Fibroblast of lung (primary cell): ENCODE results near the gene DNAH17. TPM values are rescaled to one million over a fixed set of nuclear protein-coding genes. Genes with fewer than 3 reads are reported as not detected.

Source experiments
- DNase-seq, 2 donors: peaks; one replicate each; pipeline versions ENCODE4 v3.0.0 to v3.0.0-alpha.2; 2010; ENCODE audit warnings: low read depth in 2 of 2
- H2AFZ ChIP-seq: 2 replicates; pipeline ENCODE4 v1.5.1; 2012; ENCODE audit warnings: low read length, control low read depth, inconsistent platforms
- H3K27ac ChIP-seq: 2 replicates; pipeline ENCODE4 v1.5.1; 2011; ENCODE audit warnings: low read length, control low read depth; ENCODE audit not compliant: insufficient read depth
- H3K27me3 ChIP-seq: 2 replicates; pipeline ENCODE4 v1.5.1; 2011; ENCODE audit warnings: mild to moderate bottlenecking, low read length; ENCODE audit not compliant: control insufficient read depth, insufficient read depth
- H3K36me3 ChIP-seq: 2 replicates; pipeline ENCODE4 v1.5.1; 2011; ENCODE audit warnings: low read length; ENCODE audit not compliant: control insufficient read depth, insufficient read depth
- H3K4me1 ChIP-seq: 2 replicates; pipeline ENCODE4 v1.5.1; 2011; ENCODE audit warnings: low read length; ENCODE audit not compliant: control insufficient read depth, insufficient read depth; ENCODE audit errors: extremely low read depth
- H3K4me2 ChIP-seq: 2 replicates; pipeline ENCODE4 v1.5.1; 2011; ENCODE audit warnings: low read length, control low read depth; ENCODE audit not compliant: insufficient read depth; ENCODE audit errors: extremely low read depth
- H3K4me3 ChIP-seq, 4 experiments: fragments of 200-600 bp in 1 of 4; sonication (generic) in 1 of 4; replicated peaks in 1 of 4; 2 replicates each; pipeline ENCODE4 v1.5.1; 2011 to 2016; ENCODE audit warnings: low read length in 4 of 4, low read depth in 3 of 4, mild to moderate bottlenecking in 3 of 4, control low read depth in 2 of 4, inconsistent platforms in 1 of 4, mixed read lengths in 1 of 4; ENCODE audit not compliant: insufficient read depth in 1 of 4; ENCODE audit errors: control extremely low read depth in 1 of 4
- H3K79me2 ChIP-seq: 2 replicates; pipeline ENCODE4 v1.5.1; 2012; ENCODE audit warnings: mild to moderate bottlenecking, low read length, inconsistent platforms; ENCODE audit not compliant: control insufficient read depth, insufficient read depth
- H3K9ac ChIP-seq: 2 replicates; pipeline ENCODE4 v1.5.1; 2011; ENCODE audit warnings: mild to moderate bottlenecking, low read length, control low read depth; ENCODE audit not compliant: insufficient read depth
- H3K9me3 ChIP-seq: 2 replicates; pipeline ENCODE4 v1.5.1; 2012; ENCODE audit warnings: low read depth, low read length; ENCODE audit not compliant: control insufficient read depth, insufficient read depth
- H4K20me1 ChIP-seq: 2 replicates; pipeline ENCODE4 v1.5.1; 2011; ENCODE audit warnings: low read length; ENCODE audit not compliant: control insufficient read depth, insufficient read depth; ENCODE audit errors: extremely low read depth
- CTCF ChIP-seq, 2 donors: IDR thresholded peaks in 1 of 2; conservative IDR thresholded peaks in 1 of 2; 1 replicate in 1 of 2; 2 replicates in 1 of 2; pipeline ENCODE4 v1.5.1; 2011 to 2012; ENCODE audit warnings: low read length in 2 of 2, control low read depth in 1 of 2, inconsistent platforms in 1 of 2, low read depth in 1 of 2, mild to moderate bottlenecking in 1 of 2
- EZH2 ChIP-seq: IDR thresholded peaks from 2 replicates; pipeline ENCODE4 v1.5.1; 2012; ENCODE audit warnings: low read length, control low read depth, mild to moderate bottlenecking; ENCODE audit errors: missing control alignments
- polyA plus RNA-seq, 2 donors: library from polyadenylated mRNA; depleted of rRNA in 1 of 2; stranded (reverse) in 1 of 2; unstranded in 1 of 2; fragments of >200 nt; gene quantifications; 2 replicates each; pipeline ENCODE4 v1.2.1, GENCODE V29; 2011 to 2012; ENCODE audit warnings: missing spikeins in 1 of 2
- total RNA-seq: library from RNA; depleted of rRNA; stranded (reverse); fragments of >200 nt; gene quantifications from 2 replicates; pipeline ENCODE4 v1.2.1, GENCODE V29; 2014

Gene DNAH17
- total and polyA plus RNA-seq, 2 donors (not counting 1 experiment from before 2014, with no cell fraction given), result not detected

- no peaks in the 10 kb centered on the region for H3K9me3 ChIP-seq
- H3K4me2 ChIP-seq, result no peak overlapping the region
- no peak for DNase-seq
- H4K20me1 ChIP-seq, result no peaks in the 10 kb centered on the region
- no peak overlapping the region for H3K27ac ChIP-seq
- no peak overlapping the region for H3K9ac ChIP-seq
- no peaks in the 10 kb centered on the region for H3K36me3 ChIP-seq
- no peak overlapping the region for H3K4me3 ChIP-seq
- no peak overlapping the region for H2AFZ ChIP-seq
- TF ChIP-seq CTCF (conservative IDR thresholded peaks at IDR 0.05 in 1 of 2, IDR thresholded peaks at IDR 0.05 in 1 of 2; ENCODE audit: low read depth in 1 of 2, low read length in 2 of 2) (no peak), EZH2 (no peak)
- peaks cover 12% of the 10 kb centered on the region for H3K27me3 ChIP-seq
- no peaks in the 10 kb centered on the region for H3K4me1 ChIP-seq
- no peaks in the 10 kb centered on the region for H3K79me2 ChIP-seq
Measured at GRCh38 chr17:78479369-78479768, 97.8 kb downstream of the DNAH17 start.

GRCh38 chr17:78478757-78479297 is 98.4 kb downstream of the DNAH17 start:
- no peak for DNase-seq
- no peak for TF ChIP-seq EZH2
- no peak for TF ChIP-seq CTCF (conservative IDR thresholded peaks at IDR 0.05 in 1 of 2, IDR thresholded peaks at IDR 0.05 in 1 of 2; ENCODE audit: low read depth in 1 of 2, low read length in 2 of 2)
- H3K4me3 ChIP-seq, result no peak overlapping the region

DNA sequence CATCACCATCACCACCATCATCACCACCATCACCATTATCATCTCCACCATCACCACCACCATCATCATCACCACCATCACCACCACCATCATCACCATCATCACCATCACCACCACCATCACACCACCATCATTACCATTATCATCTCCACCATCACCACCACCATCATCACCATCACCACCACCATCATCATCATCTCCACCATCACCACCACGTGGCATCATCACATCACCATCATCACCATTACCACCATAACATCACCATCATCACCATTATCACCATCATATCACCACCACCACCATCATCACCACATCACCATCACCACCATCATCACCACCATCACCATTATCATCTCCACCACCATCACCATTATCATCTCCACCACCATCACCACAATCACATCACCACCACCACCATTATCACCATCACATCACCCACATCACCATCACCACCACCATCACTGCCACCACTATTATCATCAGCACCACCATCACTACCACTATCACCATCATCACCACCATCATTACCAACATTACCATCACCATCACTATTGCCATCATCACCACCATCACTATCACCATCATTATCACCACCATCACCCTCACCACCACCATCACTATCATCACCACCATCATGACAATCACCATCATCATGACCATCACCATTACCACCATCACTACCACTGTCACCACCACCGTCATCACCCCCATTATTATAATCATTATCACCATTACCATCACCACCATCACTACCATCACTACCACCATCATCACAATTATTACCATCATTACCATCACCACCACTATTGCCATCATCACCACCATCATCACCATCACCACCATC is 99.1 kb downstream of the DNAH17 start:
- Histone ChIP-seq H3K4me3 (no peak overlapping the region), H3K36me3 (no peaks in the 10 kb centered on the region), H3K27ac (no peak overlapping the region), H3K4me1 (no peaks in the 10 kb centered on the region), H3K79me2 (no peaks in the 10 kb centered on the region), H2AFZ (no peak overlapping the region), H3K9ac (no peak overlapping the region), H4K20me1 (no peaks in the 10 kb centered on the region), H3K4me2 (no peak overlapping the region), H3K27me3 (peaks cover 12% of the 10 kb centered on the region), H3K9me3 (no peaks in the 10 kb centered on the region)
- DNase-seq, result no peak
- TF ChIP-seq EZH2, result no peak
- TF ChIP-seq CTCF (conservative IDR thresholded peaks at IDR 0.05 in 1 of 2, IDR thresholded peaks at IDR 0.05 in 1 of 2; ENCODE audit: low read depth in 1 of 2, low read length in 2 of 2), result no peak

More at GRCh38 chr17:78478757-78479297, 98.4 kb downstream of the DNAH17 start:
- Histone ChIP-seq H4K20me1 (no peaks in the 10 kb centered on the region), H3K9ac (no peak overlapping the region), H3K79me2 (no peaks in the 10 kb centered on the region), H3K4me2 (no peak overlapping the region), H2AFZ (no peak overlapping the region), H3K36me3 (no peaks in the 10 kb centered on the region), H3K27me3 (peaks cover 12% of the 10 kb centered on the region), H3K27ac (no peak overlapping the region), H3K4me1 (no peaks in the 10 kb centered on the region), H3K9me3 (no peaks in the 10 kb centered on the region)
